Measurements from ENCODE around the gene HOXA6.

HOXA6 gene

GRCh38 chr7:27163288-27164044 is 15.9 kb upstream of the HOXA6 start:
- Histone ChIP-seq H3K9ac (ENCODE audit: low read depth, low read length) (peak overlapping the region; percentile 97), H3K4me1 (ENCODE audit: control insufficient read depth, insufficient read depth, low read length) (peaks cover 41% of the 10 kb centered on the region), H3K27me3 (ENCODE audit: control insufficient read depth, insufficient read depth, low read length) (no peaks in the 10 kb centered on the region)

DNA sequence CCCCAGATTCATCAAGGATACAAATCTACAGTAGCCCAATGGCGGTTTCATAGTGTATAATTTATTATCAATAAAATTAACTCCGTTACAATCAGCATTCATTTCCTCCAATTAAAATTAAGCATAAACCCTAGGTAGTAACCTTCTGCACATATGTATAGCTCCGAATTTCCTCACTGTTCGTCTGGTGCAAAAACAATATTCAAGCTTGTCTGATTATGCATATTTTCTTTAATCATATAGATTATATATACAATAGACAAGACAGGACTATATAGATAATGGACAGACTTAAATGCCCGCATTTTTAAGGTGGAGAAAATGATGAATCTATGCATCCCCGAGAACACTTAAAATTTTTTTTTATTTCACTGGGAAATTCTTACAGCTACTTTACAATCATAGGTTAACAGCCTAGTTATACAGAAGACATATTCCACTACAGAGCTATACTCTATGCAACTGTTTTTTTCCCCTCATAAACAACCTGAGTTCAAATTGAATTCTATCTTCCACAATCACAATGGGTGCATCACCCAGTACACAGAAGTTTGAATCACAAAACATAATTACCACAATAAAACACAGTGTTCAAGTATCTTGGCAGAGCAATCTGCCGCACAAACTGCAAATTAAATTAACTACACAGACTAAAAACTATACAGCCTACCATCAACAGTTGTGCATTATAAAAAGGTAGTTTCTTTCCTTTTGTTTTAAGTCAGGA is 15.2 kb upstream of the HOXA6 start:
- no peaks in the 10 kb centered on the region for H3K9me3 ChIP-seq (replicated peaks; ENCODE audit: low read length)
- peak overlapping the region; percentile 88 for H3K4me3 ChIP-seq (ENCODE audit: low read length)
- peak overlapping the region; percentile 97 for H3K9ac ChIP-seq (ENCODE audit: low read depth, low read length)
- peaks cover 9% of the 10 kb centered on the region for H3K36me3 ChIP-seq (ENCODE audit: insufficient read depth, low read length)
- no peaks in the 10 kb centered on the region for H3K27me3 ChIP-seq (ENCODE audit: control insufficient read depth, insufficient read depth, low read length)
- peaks cover 34% of the 10 kb centered on the region for H3K4me1 ChIP-seq (ENCODE audit: control insufficient read depth, insufficient read depth, low read length)
- H3K4me2 ChIP-seq (ENCODE audit: low read length): peak overlapping the region; percentile 98

More at GRCh38 chr7:27163288-27164044, 15.9 kb upstream of the HOXA6 start:
- Histone ChIP-seq H3K4me2 (ENCODE audit: low read length) (peak overlapping the region; percentile 98), H3K4me3 (ENCODE audit: low read length) (peak overlapping the region; percentile 88), H3K9me3 (replicated peaks; ENCODE audit: low read length) (no peaks in the 10 kb centered on the region), H3K36me3 (ENCODE audit: insufficient read depth, low read length) (peaks cover 9% of the 10 kb centered on the region)

DNA sequence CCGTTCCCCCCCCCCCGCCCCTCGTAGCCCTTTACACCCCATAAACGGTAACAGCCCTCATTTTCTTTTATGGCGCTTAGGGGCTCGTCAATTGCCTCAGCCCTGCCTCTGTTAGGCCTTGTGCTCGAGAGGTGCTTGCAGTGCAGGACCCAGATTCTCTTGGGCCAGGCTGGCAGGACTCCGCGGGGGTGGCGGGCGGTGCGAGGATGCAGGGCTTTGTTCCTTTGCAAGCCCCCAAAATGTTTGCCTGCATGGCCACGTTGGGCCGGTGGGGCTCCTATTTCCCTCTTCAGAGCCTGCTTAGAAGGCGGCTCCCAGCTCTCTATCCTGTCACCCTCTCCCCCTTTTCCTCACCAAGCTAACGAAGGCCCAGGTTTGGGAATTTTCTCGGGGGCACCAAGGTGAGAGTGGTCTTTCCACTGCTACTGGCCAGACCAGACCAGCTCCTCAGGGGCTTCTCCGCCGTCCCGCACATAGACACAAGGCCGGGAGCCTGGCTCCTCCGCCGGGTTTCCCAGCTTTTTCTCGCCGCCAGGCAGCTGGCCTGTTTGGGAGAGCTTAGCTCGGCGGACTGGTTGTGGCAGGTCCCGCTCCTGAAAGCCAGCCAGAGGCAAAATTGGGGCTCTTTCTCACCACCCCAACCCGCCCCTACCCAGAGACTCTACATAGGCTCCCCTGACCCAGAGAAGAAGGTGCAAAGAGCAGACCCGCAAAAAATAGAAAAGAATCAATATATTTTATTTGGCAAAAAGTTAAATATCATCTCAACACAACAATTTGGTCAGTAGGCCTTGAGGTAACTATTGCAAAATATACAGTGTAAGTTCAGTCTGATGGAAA is 14.4 kb upstream of the HOXA6 start:
- Histone ChIP-seq H3K36me3 (ENCODE audit: insufficient read depth, low read length) (peaks cover 9% of the 10 kb centered on the region), H3K9ac (ENCODE audit: low read depth, low read length) (peak overlapping the region; percentile 97), H3K4me3 (ENCODE audit: low read length) (peak overlapping the region; percentile 88), H3K27me3 (ENCODE audit: control insufficient read depth, insufficient read depth, low read length) (no peaks in the 10 kb centered on the region), H3K4me1 (ENCODE audit: control insufficient read depth, insufficient read depth, low read length) (peaks cover 27% of the 10 kb centered on the region), H3K9me3 (replicated peaks; ENCODE audit: low read length) (no peaks in the 10 kb centered on the region), H3K4me2 (ENCODE audit: low read length) (peak overlapping the region; percentile 98)

DNA sequence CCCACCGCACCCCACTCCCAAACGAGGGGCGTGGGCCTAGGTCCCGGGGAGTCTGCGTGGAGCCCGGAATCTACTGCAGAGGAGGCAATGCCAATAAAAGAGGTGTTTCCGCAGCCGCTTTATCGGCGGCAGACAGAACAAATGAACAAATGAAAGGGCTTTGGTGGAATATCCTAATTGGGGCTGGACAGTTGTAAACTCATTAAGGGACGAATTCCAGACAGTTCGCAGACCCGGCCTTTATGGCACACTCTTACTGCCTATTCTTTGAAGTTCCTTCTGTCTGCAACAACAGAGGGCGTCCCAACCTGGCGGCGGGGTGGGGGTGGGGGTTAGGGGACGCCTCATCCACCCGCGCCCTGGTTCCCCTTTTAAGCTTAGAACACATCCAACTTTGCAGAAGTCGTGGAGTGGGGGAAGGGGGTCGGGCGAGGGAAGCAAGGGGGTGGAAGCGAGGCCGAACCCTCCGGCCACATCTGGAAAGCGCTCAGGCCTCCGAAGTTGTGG is 13.7 kb upstream of the HOXA6 start:
- H3K9ac ChIP-seq (ENCODE audit: low read depth, low read length): peak overlapping the region; percentile 67
- H3K27me3 ChIP-seq (ENCODE audit: control insufficient read depth, insufficient read depth, low read length): no peaks in the 10 kb centered on the region
- H3K4me1 ChIP-seq (ENCODE audit: control insufficient read depth, insufficient read depth, low read length): peaks cover 22% of the 10 kb centered on the region
- H3K9me3 ChIP-seq (replicated peaks; ENCODE audit: low read length): no peaks in the 10 kb centered on the region
- peak overlapping the region; percentile 82 for H3K4me3 ChIP-seq (ENCODE audit: low read length)
- peaks cover 9% of the 10 kb centered on the region for H3K36me3 ChIP-seq (ENCODE audit: insufficient read depth, low read length)
- peak overlapping the region; percentile 99 for H3K4me2 ChIP-seq (ENCODE audit: low read length)

GRCh38 chr7:27160546-27161213 is 13.1 kb upstream of the HOXA6 start:
- H3K9me3 ChIP-seq (replicated peaks; ENCODE audit: low read length): no peaks in the 10 kb centered on the region
- H3K36me3 ChIP-seq (ENCODE audit: insufficient read depth, low read length): peaks cover 9% of the 10 kb centered on the region
- H3K4me2 ChIP-seq (ENCODE audit: low read length): peak overlapping the region; percentile 99
- H3K4me3 ChIP-seq (ENCODE audit: low read length): peak overlapping the region; percentile 82
- peak overlapping the region; percentile 85 for H3K9ac ChIP-seq (ENCODE audit: low read depth, low read length)
- peaks cover 18% of the 10 kb centered on the region for H3K4me1 ChIP-seq (ENCODE audit: control insufficient read depth, insufficient read depth, low read length)
- H3K27me3 ChIP-seq (ENCODE audit: control insufficient read depth, insufficient read depth, low read length): no peaks in the 10 kb centered on the region

GRCh38 chr7:27160145-27160545 is 12.6 kb upstream of the HOXA6 start:
- Histone ChIP-seq H3K4me2 (ENCODE audit: low read length) (peak overlapping the region; percentile 99), H3K27me3 (ENCODE audit: control insufficient read depth, insufficient read depth, low read length) (no peaks in the 10 kb centered on the region), H3K9me3 (replicated peaks; ENCODE audit: low read length) (no peaks in the 10 kb centered on the region), H3K4me3 (ENCODE audit: low read length) (peak overlapping the region; percentile 82), H3K4me1 (ENCODE audit: control insufficient read depth, insufficient read depth, low read length) (peaks cover 23% of the 10 kb centered on the region), H3K9ac (ENCODE audit: low read depth, low read length) (peak overlapping the region; percentile 85), H3K36me3 (ENCODE audit: insufficient read depth, low read length) (peaks cover 9% of the 10 kb centered on the region)

DNA sequence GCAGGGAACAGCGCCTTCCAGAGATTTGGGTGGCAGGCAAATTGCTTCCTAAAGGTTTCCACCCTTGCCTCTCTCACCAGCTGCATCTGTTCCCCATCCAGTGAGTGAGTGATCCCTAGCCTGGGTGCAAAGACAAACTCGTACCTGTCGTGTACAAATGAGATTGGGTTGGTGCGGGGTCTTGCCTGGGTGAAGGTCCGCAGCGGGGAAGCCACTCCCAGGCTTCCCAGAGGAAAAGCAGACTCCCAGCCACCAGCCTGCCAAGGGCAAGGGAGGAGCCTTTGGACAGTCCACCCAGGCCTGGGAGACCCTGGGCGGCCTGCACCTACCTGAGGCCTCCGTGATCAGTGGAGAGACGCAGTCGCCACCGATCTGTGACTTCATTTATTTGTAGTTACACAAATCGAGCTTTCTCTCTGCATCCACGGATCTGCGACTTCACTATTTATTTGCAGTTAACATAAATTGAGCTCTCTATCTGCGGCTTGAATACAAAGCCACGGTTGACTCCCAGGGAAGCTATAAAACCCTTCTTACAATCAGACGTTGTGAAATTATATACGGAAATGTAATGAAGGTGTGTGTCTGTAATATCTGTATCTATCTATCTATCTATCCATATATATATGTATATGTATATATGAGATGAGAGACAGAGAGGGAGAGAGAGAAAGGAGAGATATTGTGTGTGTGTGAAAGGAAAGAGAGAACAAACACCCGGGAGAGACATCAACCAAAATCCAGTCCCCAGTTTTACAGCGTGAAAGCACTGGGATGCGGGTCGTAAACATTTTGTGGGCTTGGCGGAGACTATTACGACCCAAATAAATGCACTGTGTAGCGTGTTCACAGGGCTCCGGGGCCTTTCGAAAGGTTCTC is 11.9 kb upstream of the HOXA6 start:
- H3K4me2 ChIP-seq (ENCODE audit: low read length): peak overlapping the region; percentile 99
- H3K4me1 ChIP-seq (ENCODE audit: control insufficient read depth, insufficient read depth, low read length): peaks cover 24% of the 10 kb centered on the region
- peaks cover 9% of the 10 kb centered on the region for H3K36me3 ChIP-seq (ENCODE audit: insufficient read depth, low read length)
- peak overlapping the region; percentile 82 for H3K4me3 ChIP-seq (ENCODE audit: low read length)
- no peaks in the 10 kb centered on the region for H3K9me3 ChIP-seq (replicated peaks; ENCODE audit: low read length)
- no peaks in the 10 kb centered on the region for H3K27me3 ChIP-seq (ENCODE audit: control insufficient read depth, insufficient read depth, low read length)
- H3K9ac ChIP-seq (ENCODE audit: low read depth, low read length): no peak overlapping the region

DNA sequence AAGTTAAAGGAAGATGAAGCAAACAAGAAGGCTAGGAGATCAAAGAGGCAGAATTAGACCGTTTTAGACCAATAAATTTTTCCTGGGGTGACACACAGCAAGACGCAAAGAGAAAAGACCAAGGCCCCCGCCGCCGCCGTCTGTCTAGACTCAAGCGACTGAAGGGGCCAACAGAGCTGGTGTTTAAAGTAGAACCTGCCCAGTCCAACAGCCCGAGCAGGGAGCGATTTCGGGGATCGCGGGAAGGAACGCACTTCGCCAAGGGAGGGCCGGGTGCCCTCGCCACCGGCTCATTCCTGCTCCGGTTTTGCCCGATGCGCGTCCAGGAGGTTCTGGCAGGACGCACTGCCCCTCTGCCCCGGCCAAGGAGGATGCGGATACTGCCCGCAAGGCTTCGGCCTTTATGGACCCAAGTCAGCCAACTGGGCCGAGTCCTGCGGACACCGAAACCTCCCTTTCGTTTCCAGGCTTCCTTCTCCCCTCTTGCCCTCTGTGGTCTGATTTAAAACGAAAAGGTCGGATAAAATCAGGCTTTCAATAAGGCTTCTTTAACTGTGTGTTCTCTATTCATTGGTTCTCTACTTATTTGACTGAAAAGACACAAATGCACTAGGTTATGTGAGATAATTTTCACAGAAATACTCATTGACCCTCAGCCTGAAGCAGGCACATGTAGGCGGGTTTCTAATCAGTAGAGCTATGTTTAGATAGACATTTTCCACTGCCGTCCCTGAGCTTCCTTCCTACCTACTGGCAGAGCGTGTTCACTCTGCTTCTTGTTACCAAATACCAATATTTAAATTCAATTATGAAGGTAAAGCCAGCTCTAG is 11.1 kb upstream of the HOXA6 start:
- Histone ChIP-seq H3K9ac (ENCODE audit: low read depth, low read length) (no peak overlapping the region), H3K4me3 (ENCODE audit: low read length) (no peak overlapping the region), H3K9me3 (replicated peaks; ENCODE audit: low read length) (no peaks in the 10 kb centered on the region), H3K36me3 (ENCODE audit: insufficient read depth, low read length) (peaks cover 8% of the 10 kb centered on the region), H3K4me2 (ENCODE audit: low read length) (peak overlapping the region; percentile 99), H3K27me3 (ENCODE audit: control insufficient read depth, insufficient read depth, low read length) (no peaks in the 10 kb centered on the region), H3K4me1 (ENCODE audit: control insufficient read depth, insufficient read depth, low read length) (peaks cover 28% of the 10 kb centered on the region)

- Histone ChIP-seq H3K27me3 (ENCODE audit: control insufficient read depth, insufficient read depth, low read length) (no peaks in the 10 kb centered on the region), H3K4me1 (ENCODE audit: control insufficient read depth, insufficient read depth, low read length) (peaks cover 33% of the 10 kb centered on the region), H3K4me3 (ENCODE audit: low read length) (no peak overlapping the region)
Measured at GRCh38 chr7:27157702-27158431, 10.3 kb upstream of the HOXA6 start.

More at GRCh38 chr7:27157702-27158431, 10.3 kb upstream of the HOXA6 start:
- no peak overlapping the region for H3K9ac ChIP-seq (ENCODE audit: low read depth, low read length)
- no peaks in the 10 kb centered on the region for H3K9me3 ChIP-seq (replicated peaks; ENCODE audit: low read length)
- H3K36me3 ChIP-seq (ENCODE audit: insufficient read depth, low read length): peaks cover under 1% of the 10 kb centered on the region
- peak overlapping the region; percentile 99 for H3K4me2 ChIP-seq (ENCODE audit: low read length)
